ENCODE results near the gene LAMB4.

DNA sequence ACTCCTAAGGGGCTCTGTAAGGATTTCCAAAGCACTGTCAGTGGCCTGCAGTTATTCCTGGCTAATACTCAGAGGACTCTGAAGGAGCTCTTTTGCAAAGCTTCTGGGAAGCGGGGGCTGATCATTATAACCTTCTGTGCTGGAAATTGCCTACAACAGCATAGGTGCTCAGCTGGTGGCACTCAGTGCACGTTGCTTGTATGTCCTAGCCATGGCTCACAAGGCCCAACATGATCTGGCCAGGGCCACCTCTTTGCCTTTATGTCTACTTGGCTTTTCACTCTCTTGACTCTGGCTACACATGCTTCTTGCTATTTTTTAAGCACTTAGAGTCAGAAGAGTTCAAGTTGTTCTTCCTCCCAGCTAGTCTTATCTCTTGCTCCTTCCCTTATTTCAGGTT, 17.5 kb downstream of the LAMB4 start:
- TF ChIP-seq EZH2 (IDR thresholded peaks at IDR 0.05; ENCODE audit: insufficient read depth, poor library complexity, severe bottlenecking) (no peak), EZH2phosphoT487 (IDR thresholded peaks at IDR 0.05; ENCODE audit: insufficient read depth, low read depth) (no peak)

Measured in GM23248 (cell line).